IMR-90 (cell line): ENCODE data around the gene CTPS1. TPM values are rescaled to one million over a fixed set of nuclear protein-coding genes. Genes with fewer than 3 reads are reported as not detected.

ENCODE experiments used
- ATAC-seq: fragments of 200-7000 bp; cut with Tn5 transposase; 2 replicates; pipeline ENCODE4 v1.9.1; 2020; ENCODE audit warnings: low read depth, mild to moderate bottlenecking, moderate library complexity
- BruUV-seq: library from RNA; stranded (reverse); fragments of 400-500 nt; replicated peaks from 2 replicates; lab custom pipeline; 2021; lab: Mats Ljungman, UMichigan
- CTCF ChIA-PET: fragments of 300-600 bp; formaldehyde crosslinking; extraction: SDS; loops from one replicate; lab custom pipeline; 2021; ENCODE audit warnings: antibody characterized with exemption; lab: Yijun Ruan, JAX
- POLR2A ChIA-PET: fragments of 300-600 bp; sonication (Branson Sonifier 250); formaldehyde crosslinking; loops from one replicate; lab custom pipeline; 2022; ENCODE audit warnings: antibody characterized with exemption; ENCODE audit not compliant: unreplicated experiment; lab: Charles Lee
- DNase-seq: peaks from one replicate; pipeline ENCODE4 v3.0.0; 2013
- H2AFZ ChIP-seq: replicated peaks from 2 replicates; pipeline ENCODE3; 2013; ENCODE audit warnings: low read length, mild to moderate bottlenecking; ENCODE audit not compliant: poor library complexity
- H2AK5ac ChIP-seq: 2 replicates; pipeline ENCODE4 v1.6.1; 2013; ENCODE audit warnings: low read depth, low read length, inconsistent platforms
- H2AK9ac ChIP-seq: replicated peaks from 2 replicates; pipeline ENCODE3; 2013; ENCODE audit warnings: mild to moderate bottlenecking, low read depth, low read length, moderate library complexity; ENCODE audit not compliant: poor library complexity
- H2BK120ac ChIP-seq: 2 replicates; pipeline ENCODE4 v1.6.1; 2013; ENCODE audit warnings: low read depth, low read length, inconsistent platforms
- H2BK15ac ChIP-seq: 3 replicates; pipeline ENCODE4 v1.6.1; 2013; ENCODE audit warnings: low read depth, low read length, inconsistent platforms
- H2BK20ac ChIP-seq: 2 replicates; pipeline ENCODE4 v1.6.1; 2013; ENCODE audit warnings: low read depth, mild to moderate bottlenecking, inconsistent platforms, low read length, moderate library complexity
- H2BK5ac ChIP-seq: 2 replicates; pipeline ENCODE4 v1.6.1; 2013; ENCODE audit warnings: mild to moderate bottlenecking, low read depth, low read length, inconsistent platforms; ENCODE audit not compliant: poor library complexity, severe bottlenecking
- H3K14ac ChIP-seq: replicated peaks from 2 replicates; pipeline ENCODE4 v1.6.1; 2013; ENCODE audit warnings: low read depth, low read length, inconsistent platforms
- H3K18ac ChIP-seq: 2 replicates; pipeline ENCODE4 v1.6.1; 2013; ENCODE audit warnings: low read depth, low read length, control low read depth
- H3K23ac ChIP-seq: 2 replicates; pipeline ENCODE4 v1.6.1; 2013; ENCODE audit warnings: low read depth, low read length, inconsistent platforms
- H3K27ac ChIP-seq: 2 replicates; pipeline ENCODE4 v1.5.1; 2013; ENCODE audit warnings: mild to moderate bottlenecking, control low read depth, low read length; ENCODE audit not compliant: insufficient read depth
- H3K27me3 ChIP-seq: 2 replicates; pipeline ENCODE4 v1.6.1; 2013; ENCODE audit warnings: low read length; ENCODE audit not compliant: control insufficient read depth, insufficient read depth
- H3K36me3 ChIP-seq: 2 replicates; pipeline ENCODE4 v1.6.1; 2013; ENCODE audit warnings: low read length, mixed read lengths; ENCODE audit not compliant: control insufficient read depth, insufficient read depth
- H3K4ac ChIP-seq: 2 replicates; pipeline ENCODE4 v1.6.1; 2013; ENCODE audit warnings: low read depth, low read length, inconsistent platforms
- H3K4me1 ChIP-seq: 2 replicates; pipeline ENCODE4 v1.6.1; 2013; ENCODE audit warnings: low read length, mixed read lengths; ENCODE audit not compliant: control insufficient read depth, insufficient read depth
- H3K4me2 ChIP-seq: 2 replicates; pipeline ENCODE4 v1.6.1; 2013; ENCODE audit warnings: low read depth, mild to moderate bottlenecking, control low read depth, low read length, moderate library complexity
- H3K4me3 ChIP-seq: 2 replicates; pipeline ENCODE4 v1.5.1; 2013; ENCODE audit warnings: low read depth, mild to moderate bottlenecking, control low read depth, low read length, moderate library complexity; ENCODE audit not compliant: insufficient read depth
- H3K56ac ChIP-seq: 2 replicates; pipeline ENCODE4 v1.6.1; 2013; ENCODE audit warnings: low read length, inconsistent platforms; ENCODE audit not compliant: insufficient read depth; ENCODE audit errors: extremely low read depth
- H3K79me1 ChIP-seq, 2 experiments: 2 replicates each; pipeline ENCODE4 v1.6.1; 2013; ENCODE audit warnings: low read length in 2 of 2, inconsistent platforms in 1 of 2, low read depth in 1 of 2
- H3K9ac ChIP-seq: 2 replicates; pipeline ENCODE4 v1.6.1; 2013; ENCODE audit warnings: low read depth, low read length, control low read depth
- H3K9me1 ChIP-seq: 2 replicates; pipeline ENCODE4 v1.6.1; 2013; ENCODE audit warnings: low read length, inconsistent platforms; ENCODE audit not compliant: insufficient read depth
- H3K9me3 ChIP-seq: 2 replicates; pipeline ENCODE4 v1.6.1; 2013; ENCODE audit warnings: low read length; ENCODE audit not compliant: control insufficient read depth, insufficient read depth
- H4K20me1 ChIP-seq: 2 replicates; pipeline ENCODE4 v1.6.1; 2013; ENCODE audit warnings: low read length, inconsistent platforms; ENCODE audit not compliant: insufficient read depth
- H4K5ac ChIP-seq: 2 replicates; pipeline ENCODE4 v1.6.1; 2013; ENCODE audit warnings: mild to moderate bottlenecking, low read depth, low read length, control low read depth
- H4K8ac ChIP-seq, 2 experiments: 2 replicates each; pipeline ENCODE4 v1.6.1; 2013; ENCODE audit warnings: low read depth in 2 of 2, low read length in 2 of 2, control low read depth in 1 of 2, inconsistent platforms in 1 of 2
- H4K91ac ChIP-seq: 2 replicates; pipeline ENCODE4 v1.6.1; 2013; ENCODE audit warnings: low read depth, low read length, inconsistent platforms; ENCODE audit not compliant: insufficient read depth
- BHLHE40 ChIP-seq: fragments of 150-350 bp; IDR thresholded peaks from 2 replicates; pipeline ENCODE4 v1.6.1; 2016; ENCODE audit warnings: mild to moderate bottlenecking, low read depth, low read length
- CEBPB ChIP-seq: IDR thresholded peaks from 2 replicates; pipeline ENCODE4 v1.6.1; 2012; ENCODE audit warnings: low read depth, low read length, improper control_type of control experiment
- CHD1 ChIP-seq: IDR thresholded peaks from 2 replicates; pipeline ENCODE4 v1.6.1; 2012; ENCODE audit warnings: low read depth, low read length, improper control_type of control experiment
- FOS ChIP-seq: fragments of 150-350 bp; IDR thresholded peaks from 2 replicates; pipeline ENCODE4 v1.6.1; 2016; ENCODE audit warnings: low read depth, low read length
- MAFK ChIP-seq: IDR thresholded peaks from 2 replicates; pipeline ENCODE4 v1.6.1; 2012; ENCODE audit warnings: low read depth, low read length, improper control_type of control experiment
- MXI1 ChIP-seq: IDR thresholded peaks from 2 replicates; pipeline ENCODE4 v1.6.1; 2012; ENCODE audit warnings: low read depth, mild to moderate bottlenecking, low read length, moderate library complexity, borderline replicate concordance
- NFE2L2 ChIP-seq: fragments of 150-350 bp; IDR thresholded peaks from 2 replicates; pipeline ENCODE4 v1.6.1; 2016; ENCODE audit warnings: low read depth, mild to moderate bottlenecking, low read length
- POLR2A ChIP-seq: IDR thresholded peaks from 2 replicates; pipeline ENCODE4 v1.6.1; 2012; ENCODE audit warnings: mild to moderate bottlenecking, low read depth, low read length
- RAD21 ChIP-seq: IDR thresholded peaks from 2 replicates; pipeline ENCODE4 v1.6.1; 2012; ENCODE audit warnings: low read length, improper control_type of control experiment
- RCOR1 ChIP-seq: IDR thresholded peaks from 2 replicates; pipeline ENCODE4 v1.6.1; 2012; ENCODE audit warnings: mild to moderate bottlenecking, low read length, improper control_type of control experiment; ENCODE audit not compliant: insufficient replicate concordance
- RFX5 ChIP-seq: IDR thresholded peaks from 2 replicates; pipeline ENCODE4 v1.8.0; 2012; ENCODE audit warnings: low read depth, mild to moderate bottlenecking, low read length, moderate library complexity
- SMC3 ChIP-seq: fragments of 150-350 bp; IDR thresholded peaks from 2 replicates; pipeline ENCODE4 v1.6.1; 2016; ENCODE audit warnings: low read depth, mild to moderate bottlenecking, antibody characterized with exemption, low read length, moderate library complexity
- WGBS, 2 experiments: methylation state at CpG; one replicate each; pipeline versions ENCODE4 v1.1.5 to v1.1.7; 2013; ENCODE audit warnings: missing lambda C conversion rate in 2 of 2; ENCODE audit not compliant: insufficient read length in 1 of 2; ENCODE audit errors: extremely low coverage in 2 of 2; 5-methylcytosine and 5-hydroxymethylcytosine counted together
- dilution Hi-C: fragments of 300-500 bp; cut with HindIII; formaldehyde crosslinking; loops from one replicate; pipeline ENCODE4 v1.14.3; 2018; ENCODE audit warnings: low sequenced_read_pairs; ENCODE audit not compliant: unreplicated experiment
- in situ Hi-C: fragments of 300-500 bp; cut with MboI; formaldehyde crosslinking; loops from 3 replicates; pipeline ENCODE4 v1.14.3; 2019; ENCODE audit warnings: low sequenced_read_pairs, inconsistent platforms, mixed read lengths
- intact Hi-C: fragments of 100-400 bp; cut with micrococcal nuclease; formaldehyde crosslinking; loops from 2 replicates; pipeline ENCODE4 v1.10.0; 2022
- polyA plus RNA-seq, 3 experiments: library from polyadenylated mRNA; depleted of rRNA; stranded (reverse); fragments of >200 nt; gene quantifications; 2 replicates each; pipeline ENCODE4 v1.2.3, GENCODE V29; 2012; ENCODE audit warnings: low replicate concordance in 1 of 3
- total RNA-seq: library from RNA; depleted of rRNA; stranded (reverse); fragments of >200 nt; gene quantifications from 2 replicates; pipeline ENCODE4 v1.2.3, GENCODE V29; 2012
- TF ChIP-seq, protein P1 (sequence below): fragments of 150-350 bp; IDR thresholded peaks from 2 replicates; pipeline ENCODE4 v1.6.1; 2016; ENCODE audit warnings: low read depth, mild to moderate bottlenecking, low read length, moderate library complexity, borderline replicate concordance
- TF ChIP-seq, protein P2 (sequence below): conservative IDR thresholded peaks from 2 replicates; pipeline ENCODE4 v1.5.1; 2012; ENCODE audit warnings: mild to moderate bottlenecking, low read depth, low read length, improper control_type of control experiment
- TF ChIP-seq, protein P3 (sequence below): fragments of 150-350 bp; IDR thresholded peaks from 2 replicates; pipeline ENCODE4 v1.6.1; 2017; ENCODE audit warnings: mild to moderate bottlenecking, antibody characterized with exemption, low read length, low read depth

CTPS1 gene
- total and polyA plus RNA-seq, 2 of the 4 experiments (the other 2 are of a cell fraction), result 40.4 to 41.0 TPM

DNA sequence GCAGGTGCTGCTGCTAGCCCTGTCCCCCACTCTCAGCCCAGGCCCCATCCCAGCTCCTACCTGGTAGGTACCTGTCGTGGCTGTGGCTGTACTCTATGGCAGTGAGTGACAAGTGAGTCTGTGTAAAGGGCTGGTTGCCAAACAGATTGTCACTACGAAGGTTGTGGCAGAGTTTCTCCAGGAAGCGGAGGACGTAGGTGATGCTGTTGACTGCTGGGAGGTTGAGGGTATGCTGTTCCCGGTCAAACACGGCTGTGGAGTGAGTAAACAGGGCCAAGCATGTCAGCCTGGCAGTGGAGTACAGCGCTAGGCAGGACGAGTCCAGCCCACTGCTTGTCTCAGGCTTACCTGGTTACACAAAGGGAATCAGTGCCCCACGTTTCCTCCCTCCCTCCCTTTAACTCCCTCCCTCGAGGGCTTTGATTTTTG, 66.9 kb downstream of the CTPS1 start:
- Histone ChIP-seq H3K18ac (no peak overlapping the region), H3K4me3 (no peak overlapping the region), H2BK5ac (no peak overlapping the region), H2BK20ac (no peak overlapping the region), H2BK15ac (no peak overlapping the region), H4K91ac (no peak overlapping the region), H4K5ac (no peak overlapping the region), H2AFZ (no peak overlapping the region), H3K4me1 (peaks cover 2% of the 10 kb centered on the region; the same call in 1 of the 2 replicates), H4K20me1 (no peaks in the 10 kb centered on the region), H3K9me1 (peaks cover 5% of the 10 kb centered on the region; the same call in 1 of the 2 replicates), H4K8ac (no peak overlapping the region), H3K23ac (no peak overlapping the region), H3K4me2 (no peak overlapping the region), H3K9ac (no peak overlapping the region), H2AK9ac (no peak overlapping the region), H3K9me3 (no peaks in the 10 kb centered on the region), H3K4ac (no peak overlapping the region), H2BK120ac (no peak overlapping the region), H3K14ac (no peak overlapping the region), H3K56ac (no peak overlapping the region), H3K79me1 (no peaks in the 10 kb centered on the region; a peak in 1 of 4 replicates), H3K27ac (no peak overlapping the region), H3K27me3 (no peaks in the 10 kb centered on the region), H3K36me3 (peaks cover 31% of the 10 kb centered on the region), H2AK5ac (no peak overlapping the region)
- ChIA-PET CTCF (no interaction called here), POLR2A (no interaction called here)
- TF ChIP-seq MAFK (no peak), RAD21 (no peak), CHD1 (no peak), MXI1 (no peak), CEBPB (no peak), BHLHE40 (no peak), NFE2L2 (no peak), RCOR1 (no peak), FOS (no peak), RFX5 (no peak), POLR2A (no peak), SMC3 (no peak)
- TF ChIP-seq, protein P1, sequence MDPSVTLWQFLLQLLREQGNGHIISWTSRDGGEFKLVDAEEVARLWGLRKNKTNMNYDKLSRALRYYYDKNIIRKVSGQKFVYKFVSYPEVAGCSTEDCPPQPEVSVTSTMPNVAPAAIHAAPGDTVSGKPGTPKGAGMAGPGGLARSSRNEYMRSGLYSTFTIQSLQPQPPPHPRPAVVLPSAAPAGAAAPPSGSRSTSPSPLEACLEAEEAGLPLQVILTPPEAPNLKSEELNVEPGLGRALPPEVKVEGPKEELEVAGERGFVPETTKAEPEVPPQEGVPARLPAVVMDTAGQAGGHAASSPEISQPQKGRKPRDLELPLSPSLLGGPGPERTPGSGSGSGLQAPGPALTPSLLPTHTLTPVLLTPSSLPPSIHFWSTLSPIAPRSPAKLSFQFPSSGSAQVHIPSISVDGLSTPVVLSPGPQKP, result no peak
- TF ChIP-seq, protein P2, sequence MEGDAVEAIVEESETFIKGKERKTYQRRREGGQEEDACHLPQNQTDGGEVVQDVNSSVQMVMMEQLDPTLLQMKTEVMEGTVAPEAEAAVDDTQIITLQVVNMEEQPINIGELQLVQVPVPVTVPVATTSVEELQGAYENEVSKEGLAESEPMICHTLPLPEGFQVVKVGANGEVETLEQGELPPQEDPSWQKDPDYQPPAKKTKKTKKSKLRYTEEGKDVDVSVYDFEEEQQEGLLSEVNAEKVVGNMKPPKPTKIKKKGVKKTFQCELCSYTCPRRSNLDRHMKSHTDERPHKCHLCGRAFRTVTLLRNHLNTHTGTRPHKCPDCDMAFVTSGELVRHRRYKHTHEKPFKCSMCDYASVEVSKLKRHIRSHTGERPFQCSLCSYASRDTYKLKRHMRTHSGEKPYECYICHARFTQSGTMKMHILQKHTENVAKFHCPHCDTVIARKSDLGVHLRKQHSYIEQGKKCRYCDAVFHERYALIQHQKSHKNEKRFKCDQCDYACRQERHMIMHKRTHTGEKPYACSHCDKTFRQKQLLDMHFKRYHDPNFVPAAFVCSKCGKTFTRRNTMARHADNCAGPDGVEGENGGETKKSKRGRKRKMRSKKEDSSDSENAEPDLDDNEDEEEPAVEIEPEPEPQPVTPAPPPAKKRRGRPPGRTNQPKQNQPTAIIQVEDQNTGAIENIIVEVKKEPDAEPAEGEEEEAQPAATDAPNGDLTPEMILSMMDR, result no peak
- TF ChIP-seq, protein P3, sequence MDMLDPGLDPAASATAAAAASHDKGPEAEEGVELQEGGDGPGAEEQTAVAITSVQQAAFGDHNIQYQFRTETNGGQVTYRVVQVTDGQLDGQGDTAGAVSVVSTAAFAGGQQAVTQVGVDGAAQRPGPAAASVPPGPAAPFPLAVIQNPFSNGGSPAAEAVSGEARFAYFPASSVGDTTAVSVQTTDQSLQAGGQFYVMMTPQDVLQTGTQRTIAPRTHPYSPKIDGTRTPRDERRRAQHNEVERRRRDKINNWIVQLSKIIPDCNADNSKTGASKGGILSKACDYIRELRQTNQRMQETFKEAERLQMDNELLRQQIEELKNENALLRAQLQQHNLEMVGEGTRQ, result no peak
- 82% methylated on average over 3 of the region's 10 CpGs; no CpG with 5 or more reads in 1 of the 2 experiments for WGBS, 2 experiments
- in situ Hi-C loops, result loop anchor here (25.0 kb wide), 1 partner anchor 366 kb away; no protein-coding TSS in a partner anchor
- intact Hi-C loops, result no loop called here
- BruUV-seq, result no TSS peak
- DNase-seq, result no peak
- ATAC-seq, result no peak
- dilution Hi-C loops, result no loop called here
